Kidney capillary endothelial cell (primary cell): ENCODE results near the gene TJP1.
"Not testable (repeated sequence)": the region's sequence is repeated elsewhere in the genome, so short reads cannot be mapped to it uniquely, and the experiment has no call there.

Experiments
- DNase-seq: peaks from one replicate; pipeline ENCODE4 v3.0.0-alpha.2; 2018; ENCODE audit warnings: low spot score

Gene TJP1

GRCh38 chr15:29838352-29839010 is 16.2 kb upstream of the TJP1 start:
- DNase-seq = no peak

DNA sequence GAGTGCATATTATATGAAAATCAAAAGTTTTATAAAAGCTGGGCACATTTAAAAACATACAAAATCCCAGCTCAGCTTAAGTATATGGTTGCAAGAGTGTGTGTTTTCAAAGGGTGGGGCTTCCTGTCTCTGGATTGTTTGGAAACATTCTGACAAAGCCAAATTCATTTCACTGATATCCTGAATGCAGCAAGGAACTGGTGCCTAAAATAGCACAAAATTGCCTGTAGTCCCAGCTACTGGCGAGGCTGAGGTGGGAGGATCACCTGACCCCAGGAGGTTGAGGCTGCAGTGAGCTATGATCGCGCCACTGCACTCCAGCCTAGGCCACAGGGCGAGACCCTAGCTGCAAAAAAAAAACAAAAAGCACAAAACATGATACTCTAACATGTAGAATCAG is 13.0 kb upstream of the TJP1 start:
- DNase-seq = no peak

GRCh38 chr15:29832709-29833108 is 10.4 kb upstream of the TJP1 start:
- no peak for DNase-seq

DNA sequence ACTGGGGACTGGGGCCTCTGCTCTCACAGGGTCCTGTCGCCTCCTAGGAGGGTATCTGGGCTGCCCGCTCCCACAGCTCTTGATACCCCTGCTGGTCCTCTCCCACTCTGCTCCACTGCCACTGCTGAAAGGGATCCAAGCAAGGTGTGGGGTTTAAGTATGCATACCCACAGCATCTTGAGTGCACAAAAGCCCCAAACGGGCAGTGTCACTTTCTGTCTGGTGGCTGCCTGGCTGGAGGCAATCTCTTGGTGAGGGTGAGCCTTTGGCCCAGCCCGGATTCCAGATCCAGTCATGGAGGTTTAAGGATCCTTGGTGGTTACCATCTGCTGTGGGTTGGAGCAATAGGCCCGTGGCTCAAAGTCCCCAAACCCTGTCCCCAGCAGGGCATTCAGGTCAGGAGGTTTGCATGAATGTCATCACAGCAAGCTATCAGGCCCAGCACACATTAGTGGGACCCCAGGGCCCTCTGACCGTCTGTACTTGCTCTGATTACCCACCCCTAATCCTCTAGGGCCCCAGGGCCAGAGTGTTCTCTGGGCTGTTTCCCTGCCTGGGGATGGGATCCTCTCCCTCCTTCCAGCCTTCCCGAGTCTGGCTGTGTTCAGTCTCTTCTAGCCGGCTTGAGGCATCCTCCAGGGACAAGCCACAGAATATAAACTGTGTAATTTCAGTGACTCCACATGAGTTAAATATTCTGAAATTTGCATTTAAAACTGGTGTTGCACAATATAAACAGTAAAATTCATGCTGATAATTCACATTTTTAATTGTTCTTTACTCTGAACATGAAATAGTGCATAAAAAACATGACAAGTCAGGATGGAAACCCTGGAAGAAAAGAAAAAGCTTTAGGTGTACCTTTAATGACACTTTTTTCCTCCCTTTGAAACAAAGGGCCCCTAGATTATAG is 4.9 kb upstream of the TJP1 start:
- no peak for DNase-seq

DNA sequence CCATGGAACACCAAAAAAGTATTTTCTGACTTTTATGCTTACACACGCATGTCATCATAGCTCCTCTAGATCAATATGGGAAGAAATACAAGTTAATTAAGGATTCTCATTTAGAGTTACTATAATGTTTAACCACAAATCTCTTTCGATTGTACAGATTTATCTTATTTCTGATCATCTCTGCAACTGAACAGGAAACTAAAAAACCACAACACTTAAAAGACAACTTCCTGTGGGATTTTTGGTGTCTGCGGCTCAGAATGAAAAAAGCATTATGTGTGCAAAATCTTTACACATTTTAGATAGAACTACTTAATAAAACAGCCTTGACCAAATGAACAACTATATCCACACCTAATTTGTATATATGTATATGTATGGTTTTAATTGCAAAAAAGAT is 3.0 kb upstream of the TJP1 start:
- no peak for DNase-seq

- peak; percentile 79 for DNase-seq
These were observed 604 bp upstream of the TJP1 start for GRCh38 chr15:29822684-29823459.

- no peak for DNase-seq
These were observed 710 bp downstream of the TJP1 start for GRCh38 chr15:29821416-29822099.

DNA sequence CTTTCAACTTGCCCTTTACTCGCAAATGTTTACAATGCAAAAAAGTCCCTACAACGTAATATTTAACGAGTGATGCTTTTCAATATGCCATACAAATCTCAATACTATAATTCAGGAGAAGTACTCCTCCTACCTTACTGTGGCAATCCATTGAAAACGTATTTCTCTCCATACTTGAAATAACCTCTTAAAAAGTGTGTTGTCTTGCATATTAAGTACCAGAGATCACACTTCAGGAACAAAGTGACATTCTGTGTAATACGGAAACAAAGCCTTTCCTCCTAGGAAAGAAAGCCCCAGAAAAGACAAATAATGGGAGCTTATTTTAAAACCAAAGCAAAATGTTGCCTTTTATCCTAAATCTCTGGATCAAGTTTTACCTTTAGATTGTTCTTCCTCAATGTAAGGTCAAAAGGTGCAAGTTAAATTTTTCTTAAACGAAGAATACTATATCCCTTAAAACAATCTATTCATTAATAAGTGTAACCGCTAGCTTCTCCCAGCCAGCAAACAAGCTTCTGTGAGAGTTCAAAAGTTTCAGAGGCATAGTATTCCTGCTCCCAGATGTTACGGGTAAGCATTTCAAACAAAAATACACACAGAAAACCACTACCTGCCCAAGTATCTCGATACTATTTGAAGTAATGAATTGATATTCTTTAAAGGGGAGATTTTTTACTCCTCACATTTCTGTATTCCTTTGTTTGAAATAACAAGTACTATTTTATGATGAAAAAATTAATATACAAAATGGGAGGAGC is 1.7 kb downstream of the TJP1 start:
- DNase-seq = no peak

DNA sequence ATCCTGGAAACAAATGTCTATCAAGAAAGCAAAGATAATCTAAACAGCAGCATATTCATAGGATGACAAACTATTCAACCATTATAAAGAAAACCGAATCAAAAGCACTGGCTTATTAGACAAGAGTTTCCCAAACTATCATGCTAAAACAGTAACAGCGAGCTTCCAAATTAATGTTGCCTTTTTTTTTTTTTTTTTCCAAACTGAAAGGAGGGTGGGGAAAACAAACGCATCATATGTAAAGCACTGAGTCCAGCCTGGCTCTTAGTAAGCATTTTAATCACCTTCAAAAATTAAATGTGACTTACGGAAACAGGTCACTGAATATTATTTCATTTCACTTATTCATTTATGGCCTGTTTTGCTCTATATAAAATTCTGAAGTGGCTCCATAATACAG is 2.3 kb downstream of the TJP1 start:
- DNase-seq = no peak

DNA sequence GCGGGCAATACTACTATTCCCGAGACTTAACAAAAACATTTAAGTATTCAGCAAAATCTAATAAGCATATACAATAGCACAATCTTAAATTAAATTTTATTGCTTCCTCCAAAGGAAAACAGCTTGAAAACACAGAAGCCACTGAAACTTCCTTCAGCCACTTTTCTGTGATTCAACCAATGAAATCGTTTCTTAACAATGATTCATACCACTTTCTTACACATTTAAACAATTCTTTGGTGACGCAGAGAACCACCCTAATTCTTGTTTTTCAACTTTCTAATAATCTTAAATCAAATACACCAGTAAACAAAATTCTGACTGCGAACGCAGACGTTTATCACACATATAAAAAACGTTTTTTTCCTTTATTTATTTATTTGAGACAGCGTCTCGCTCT is 4.1 kb downstream of the TJP1 start:
- no peak for DNase-seq

DNA sequence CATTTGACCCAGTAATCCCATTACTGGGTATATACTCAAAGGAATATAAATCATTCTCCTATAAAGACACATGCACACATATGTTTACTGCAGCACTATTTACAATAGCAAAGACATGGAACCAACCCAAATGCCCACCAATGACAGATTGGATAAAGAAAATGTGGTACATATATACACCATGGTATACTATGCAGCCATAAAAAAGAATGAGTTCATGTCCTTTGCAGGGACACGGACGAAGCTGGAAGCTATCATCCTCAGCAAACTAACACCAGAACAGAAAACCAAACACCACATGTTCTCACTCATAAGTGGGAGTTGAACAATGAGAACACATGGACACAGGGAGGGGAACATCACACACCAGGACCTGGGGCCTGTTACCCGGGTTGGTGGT is 4.8 kb downstream of the TJP1 start:
- DNase-seq = not testable (repeated sequence)

- no peak for DNase-seq
These were observed 7.1 kb downstream of the TJP1 start for GRCh38 chr15:29815000-29815710.

DNA sequence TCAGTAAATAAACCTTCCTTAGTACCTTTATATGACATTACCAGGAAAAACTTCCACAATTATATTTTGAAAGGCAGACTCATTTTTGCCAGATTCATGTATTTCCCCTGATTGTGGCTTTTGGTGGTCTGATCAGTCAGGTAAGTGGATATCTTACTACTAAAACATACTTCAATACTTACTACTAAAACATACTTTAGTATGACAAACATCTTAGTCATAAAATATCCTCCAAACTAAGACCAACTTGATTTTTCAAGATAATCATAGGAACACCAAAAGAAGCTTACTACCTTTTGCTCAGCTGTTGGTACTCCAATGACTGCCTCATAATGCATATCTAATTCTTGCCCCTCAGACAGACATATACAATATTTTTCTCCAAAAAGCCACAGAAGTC is 9.3 kb downstream of the TJP1 start:
- DNase-seq = no peak

DNA sequence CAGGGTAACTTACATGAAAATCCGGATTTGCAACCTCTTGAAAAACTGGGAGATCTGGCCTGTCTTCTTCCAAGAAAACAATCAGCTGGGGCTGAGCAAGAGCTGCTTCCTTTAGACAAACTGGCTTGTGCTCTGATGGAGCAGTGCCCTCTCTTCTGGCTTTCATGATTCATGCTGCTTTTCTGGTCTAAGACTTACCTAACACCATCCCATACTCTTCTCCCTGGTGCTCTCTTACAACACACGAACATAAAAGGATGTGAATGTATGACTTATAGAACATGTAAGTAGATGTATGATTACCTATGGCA is 9.9 kb downstream of the TJP1 start:
- DNase-seq = no peak

DNA sequence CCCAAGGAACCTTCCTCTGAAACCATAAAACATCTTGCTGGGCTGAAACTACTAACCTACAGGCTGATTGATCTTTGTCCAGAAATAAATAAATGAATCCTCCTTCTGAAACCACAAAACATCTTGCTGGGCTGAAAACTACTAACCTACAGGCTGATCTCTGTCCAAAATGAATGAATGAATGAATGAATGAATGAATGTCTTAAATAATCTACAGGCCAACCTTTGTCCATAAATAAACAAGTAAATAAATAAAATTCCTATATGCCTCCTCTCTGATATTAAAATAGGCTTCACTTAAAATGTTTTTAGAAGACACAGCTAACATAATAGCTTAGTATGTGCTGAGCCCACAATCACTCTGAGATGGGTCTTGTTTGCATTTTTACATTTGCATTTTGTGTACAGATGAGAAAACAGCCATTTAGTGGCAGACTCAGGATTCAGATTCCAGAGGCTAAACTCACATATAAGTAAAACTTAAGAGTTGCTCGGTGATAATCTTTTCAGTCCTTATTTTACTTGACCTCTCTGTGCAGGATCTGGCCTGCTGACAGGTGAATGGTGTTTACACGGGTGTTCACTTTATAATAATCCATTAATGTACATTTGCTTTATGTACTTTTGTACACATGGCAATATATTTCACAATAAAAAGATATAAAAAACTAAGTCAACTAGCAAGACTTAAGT is 10.4 kb downstream of the TJP1 start:
- DNase-seq = no peak

DNA sequence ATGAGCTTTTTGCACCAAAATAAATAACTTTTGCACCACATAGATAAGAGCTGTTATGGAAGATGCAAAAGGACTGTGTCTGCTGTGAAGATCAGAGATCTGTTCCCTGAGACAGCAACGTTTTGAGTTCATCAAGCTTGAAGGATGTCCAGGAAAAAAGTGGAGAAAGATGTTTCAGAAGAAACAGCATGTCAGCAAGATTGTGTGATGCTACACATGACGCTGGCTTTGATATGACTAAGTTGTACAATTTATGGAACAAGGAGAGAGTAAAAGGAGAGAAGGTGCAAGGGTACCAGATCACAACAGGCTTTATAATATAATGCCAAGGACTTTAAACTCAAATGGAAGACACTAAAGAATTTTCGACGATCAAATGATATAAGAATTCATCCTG is 16.6 kb downstream of the TJP1 start:
- DNase-seq = no peak

- no peak for DNase-seq
These were observed 17.1 kb downstream of the TJP1 start for GRCh38 chr15:29805043-29805707.

DNA sequence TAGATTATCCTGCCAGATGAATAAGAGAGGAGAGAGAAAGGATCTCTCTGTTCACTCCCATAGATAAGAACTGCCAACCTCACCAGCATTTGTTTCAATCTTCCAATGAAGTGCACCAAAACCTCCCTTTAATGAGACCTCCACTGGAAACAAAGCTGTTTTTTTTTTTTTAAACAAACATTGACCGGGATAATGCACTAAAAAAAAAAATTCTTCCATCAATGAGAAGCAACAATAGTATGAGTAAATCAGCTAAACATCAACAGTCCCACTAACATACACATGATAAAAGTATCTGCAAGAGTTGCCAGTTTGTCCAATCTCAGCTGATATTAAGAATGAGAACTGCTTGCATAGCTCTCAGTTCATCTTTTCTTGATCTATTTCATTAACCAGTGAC is 19.9 kb downstream of the TJP1 start:
- DNase-seq = no peak

- peak; percentile 83 for DNase-seq
These were observed 21.5 kb downstream of the TJP1 start for GRCh38 chr15:29800491-29801366.
